ENCODE results near the gene RBCK1.

DNA sequence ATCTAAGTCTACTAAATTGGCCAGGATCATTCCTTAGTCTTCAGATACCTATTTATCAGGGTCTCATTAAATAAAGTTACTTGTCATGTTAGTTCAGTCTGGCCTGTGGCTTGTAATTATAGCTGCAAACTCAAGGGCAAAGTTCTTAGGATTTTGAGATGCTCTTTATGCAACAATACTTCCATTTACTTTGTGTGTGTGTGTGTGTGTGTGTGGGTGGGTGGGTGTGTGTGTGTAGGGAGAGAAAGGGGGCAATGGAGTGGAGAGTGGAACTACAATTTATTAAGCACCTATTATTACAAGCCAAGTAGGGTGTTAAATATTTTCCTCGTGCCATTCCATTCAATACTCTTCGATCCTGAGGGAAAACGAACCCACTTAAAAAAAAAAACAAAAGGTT lies 71.9 kb downstream of the RBCK1 start:
- TF ChIP-seq, protein P1, sequence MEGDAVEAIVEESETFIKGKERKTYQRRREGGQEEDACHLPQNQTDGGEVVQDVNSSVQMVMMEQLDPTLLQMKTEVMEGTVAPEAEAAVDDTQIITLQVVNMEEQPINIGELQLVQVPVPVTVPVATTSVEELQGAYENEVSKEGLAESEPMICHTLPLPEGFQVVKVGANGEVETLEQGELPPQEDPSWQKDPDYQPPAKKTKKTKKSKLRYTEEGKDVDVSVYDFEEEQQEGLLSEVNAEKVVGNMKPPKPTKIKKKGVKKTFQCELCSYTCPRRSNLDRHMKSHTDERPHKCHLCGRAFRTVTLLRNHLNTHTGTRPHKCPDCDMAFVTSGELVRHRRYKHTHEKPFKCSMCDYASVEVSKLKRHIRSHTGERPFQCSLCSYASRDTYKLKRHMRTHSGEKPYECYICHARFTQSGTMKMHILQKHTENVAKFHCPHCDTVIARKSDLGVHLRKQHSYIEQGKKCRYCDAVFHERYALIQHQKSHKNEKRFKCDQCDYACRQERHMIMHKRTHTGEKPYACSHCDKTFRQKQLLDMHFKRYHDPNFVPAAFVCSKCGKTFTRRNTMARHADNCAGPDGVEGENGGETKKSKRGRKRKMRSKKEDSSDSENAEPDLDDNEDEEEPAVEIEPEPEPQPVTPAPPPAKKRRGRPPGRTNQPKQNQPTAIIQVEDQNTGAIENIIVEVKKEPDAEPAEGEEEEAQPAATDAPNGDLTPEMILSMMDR (IDR thresholded peaks at IDR 0.05): no peak
- no peak for TF ChIP-seq EZH2 (IDR thresholded peaks at IDR 0.05; ENCODE audit: borderline replicate concordance, insufficient read depth, low read depth, low read length, poor library complexity, severe bottlenecking)

Data from B cell (primary cell).